NOMO-1 (cell line): ENCODE results near the gene RAB27A.
A peak's percentile ranks its signal among the peaks of the same experiment; 100 is the strongest.
"Not testable (repeated sequence)": the region's sequence is repeated elsewhere in the genome, so short reads cannot be mapped to it uniquely, and the experiment has no call there.

ENCODE experiments used
- DNase-seq, 2 experiments: peaks; one replicate each; lab custom pipeline; 2025; ENCODE audit not compliant: unreplicated experiment in 2 of 2; lab: John Stamatoyannopoulos, UW

The RAB27A gene

DNA sequence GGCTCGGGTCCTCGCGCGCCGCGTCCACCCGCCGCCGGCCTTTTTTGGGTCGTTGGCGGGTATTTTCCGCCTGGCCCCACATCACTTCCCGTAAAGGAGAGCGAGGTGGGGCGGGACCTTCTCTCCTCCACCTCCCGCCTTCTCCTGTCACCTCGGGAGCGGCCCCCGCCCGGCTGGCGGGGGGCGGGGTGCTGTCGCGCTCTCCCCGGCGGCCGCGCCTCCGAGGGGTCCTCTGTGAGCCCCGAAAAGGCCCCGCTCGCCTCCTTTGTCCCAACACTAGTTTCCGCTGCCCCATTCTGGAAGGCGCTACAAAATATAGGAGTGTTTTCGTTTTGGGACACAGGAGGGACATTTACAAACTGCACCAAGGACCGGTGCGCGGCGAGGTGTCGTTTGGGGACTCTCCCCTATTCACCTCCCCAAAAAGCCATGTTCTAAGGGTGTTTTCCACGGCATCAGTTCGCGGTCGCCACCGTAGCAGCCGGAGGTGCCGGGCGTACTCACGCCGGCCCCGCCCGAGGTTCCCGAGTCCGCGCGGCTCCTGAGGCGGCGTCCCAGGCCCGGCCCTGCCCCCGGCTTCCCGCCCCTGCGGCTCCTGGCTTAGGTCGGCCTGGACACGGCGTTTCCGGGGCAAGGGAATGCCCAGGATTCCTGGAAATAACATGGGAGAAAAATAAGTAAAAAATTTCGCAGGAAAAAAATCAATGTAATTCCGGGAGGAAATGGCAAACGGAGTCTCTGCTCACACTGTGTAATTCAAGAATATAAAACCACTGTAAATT lies at the start of gene RAB27A:
Gene RAB27A, minus strand, starts transcription at position 68 of the 782 bp plus-strand sequence. CDS start 54,879 bp downstream, outside the sequence.
- DNase-seq = peak; percentile 71 to 77

DNA sequence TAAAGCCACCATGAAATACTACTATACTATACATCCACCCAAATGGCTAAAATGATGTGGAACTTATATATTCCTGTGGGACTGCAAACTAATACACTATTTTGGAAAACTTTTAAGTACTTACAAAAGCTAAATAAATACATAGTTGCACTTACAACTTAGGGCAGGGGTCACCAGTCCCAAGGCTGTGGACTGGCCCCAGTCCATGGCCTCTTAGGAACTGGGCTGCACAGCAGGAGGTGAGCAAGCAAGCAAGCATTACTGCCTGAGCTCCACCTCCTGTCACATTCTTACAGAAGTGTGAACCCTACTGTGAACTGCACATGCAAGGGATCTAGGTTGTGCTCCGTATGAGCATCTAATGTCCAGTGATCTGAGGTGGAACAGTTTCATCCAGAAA lies 47.5 kb upstream of the RAB27A start:
- no peak for DNase-seq

DNA sequence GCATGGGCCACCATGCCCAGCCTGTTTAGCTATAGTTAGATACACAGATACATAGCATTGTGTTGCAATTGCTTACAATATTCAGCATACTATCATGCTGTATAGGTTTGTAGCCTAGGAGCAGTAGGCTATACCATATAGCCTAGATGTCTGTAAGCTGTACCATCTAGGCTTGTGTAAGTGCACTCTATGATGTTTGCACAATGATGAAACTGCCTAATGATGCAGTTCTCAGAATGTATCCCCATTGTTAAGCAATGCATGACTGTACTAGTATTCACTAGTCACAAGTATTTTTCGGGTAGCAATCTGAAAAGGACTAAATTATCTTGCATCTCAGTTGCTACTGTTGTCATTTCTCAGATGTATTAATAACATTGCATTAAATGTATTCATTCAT lies 45.4 kb upstream of the RAB27A start:
- no peak for DNase-seq

DNA sequence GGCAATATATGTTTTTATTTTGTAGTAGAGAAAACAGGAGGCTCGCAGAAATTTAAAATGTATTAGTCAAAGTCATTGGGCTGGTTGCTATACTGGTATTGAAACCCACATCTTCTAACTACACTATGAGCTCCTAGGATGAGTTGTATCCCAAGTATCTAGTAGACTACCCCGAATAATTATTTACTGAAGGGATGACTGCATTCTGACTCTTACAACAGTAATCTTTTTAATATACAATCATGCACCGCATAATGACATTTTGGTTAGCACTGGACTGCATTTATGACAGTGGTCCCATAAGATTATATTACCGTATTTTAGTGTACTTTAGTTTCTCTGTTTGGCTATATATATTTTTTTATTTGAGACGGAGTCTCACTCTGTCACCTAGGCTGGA lies 44.8 kb upstream of the RAB27A start:
- no peak for DNase-seq

DNA sequence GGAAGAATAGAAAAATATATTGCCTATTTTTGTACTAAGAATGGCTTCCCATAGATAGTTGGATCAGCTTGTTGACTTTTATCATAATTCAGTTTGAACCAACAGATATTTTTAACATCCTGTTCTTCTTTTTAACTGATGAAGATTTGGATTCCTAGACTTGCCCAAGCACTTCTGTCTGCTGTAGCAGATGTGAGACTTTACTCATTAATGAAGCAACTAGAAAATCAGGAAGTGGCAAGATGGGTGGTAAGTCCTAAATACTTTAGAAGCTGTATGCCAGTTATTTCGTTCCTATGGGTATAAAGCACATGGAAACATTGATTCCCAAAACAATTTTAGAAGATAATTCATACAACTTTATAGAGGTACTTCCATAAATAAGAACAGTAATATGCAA lies 37.8 kb upstream of the RAB27A start:
- peak; percentile 71 to 87 for DNase-seq

DNA sequence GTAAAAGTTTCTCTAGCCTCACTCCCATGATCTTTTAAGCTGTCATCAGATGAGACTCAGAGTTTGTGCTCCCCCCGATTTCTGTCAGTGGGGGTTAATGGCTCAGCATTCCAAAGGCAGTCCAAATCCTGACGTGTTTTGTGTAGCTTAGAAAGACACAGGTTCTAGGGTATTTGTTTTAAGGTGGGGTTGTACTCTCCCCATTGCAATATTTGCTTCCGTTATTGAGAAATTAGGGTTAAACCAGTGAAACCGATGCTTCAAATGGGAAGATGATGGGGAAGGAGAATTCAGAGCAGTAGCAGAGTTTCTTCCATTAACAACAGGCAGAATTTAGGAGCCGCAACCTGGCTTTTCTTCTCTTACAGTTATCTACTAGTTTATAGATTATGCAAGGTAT lies 32.9 kb upstream of the RAB27A start:
- peak; percentile 37 to 68 for DNase-seq

DNA sequence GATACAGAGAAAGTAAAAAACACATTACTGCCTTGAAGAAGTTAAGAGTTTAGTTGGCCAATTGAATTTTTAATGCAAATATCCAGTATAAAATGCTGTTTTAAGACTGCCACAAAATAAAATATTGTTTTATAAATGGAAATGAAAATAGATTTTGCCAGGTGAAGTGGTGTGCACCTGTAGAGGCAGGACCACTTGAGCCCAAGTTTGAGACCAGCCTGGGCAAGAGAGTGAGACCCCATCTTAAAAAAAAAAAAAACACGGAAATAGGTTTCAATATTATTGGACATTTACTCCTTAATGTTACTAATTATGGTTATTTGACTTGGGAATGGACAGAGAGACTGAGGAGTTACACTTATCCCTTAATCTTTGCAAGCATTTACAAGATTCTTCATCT lies 31.4 kb upstream of the RAB27A start:
- no peak for DNase-seq

DNA sequence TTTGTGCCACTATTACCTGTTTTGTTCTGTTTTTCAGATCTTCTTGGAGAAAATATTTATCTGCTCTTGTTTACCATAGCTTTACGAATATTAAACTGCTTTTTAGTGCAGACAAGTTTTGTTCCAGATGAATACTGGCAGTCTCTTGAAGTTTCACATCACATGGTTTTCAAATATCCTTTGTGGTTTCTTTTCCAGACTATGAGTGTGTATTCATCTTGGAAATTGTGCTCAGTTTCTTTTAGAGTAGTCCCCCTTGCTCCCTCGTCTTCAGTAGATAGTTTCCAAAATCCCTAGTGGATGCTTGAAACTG lies 30.6 kb upstream of the RAB27A start:
- DNase-seq = no peak

DNA sequence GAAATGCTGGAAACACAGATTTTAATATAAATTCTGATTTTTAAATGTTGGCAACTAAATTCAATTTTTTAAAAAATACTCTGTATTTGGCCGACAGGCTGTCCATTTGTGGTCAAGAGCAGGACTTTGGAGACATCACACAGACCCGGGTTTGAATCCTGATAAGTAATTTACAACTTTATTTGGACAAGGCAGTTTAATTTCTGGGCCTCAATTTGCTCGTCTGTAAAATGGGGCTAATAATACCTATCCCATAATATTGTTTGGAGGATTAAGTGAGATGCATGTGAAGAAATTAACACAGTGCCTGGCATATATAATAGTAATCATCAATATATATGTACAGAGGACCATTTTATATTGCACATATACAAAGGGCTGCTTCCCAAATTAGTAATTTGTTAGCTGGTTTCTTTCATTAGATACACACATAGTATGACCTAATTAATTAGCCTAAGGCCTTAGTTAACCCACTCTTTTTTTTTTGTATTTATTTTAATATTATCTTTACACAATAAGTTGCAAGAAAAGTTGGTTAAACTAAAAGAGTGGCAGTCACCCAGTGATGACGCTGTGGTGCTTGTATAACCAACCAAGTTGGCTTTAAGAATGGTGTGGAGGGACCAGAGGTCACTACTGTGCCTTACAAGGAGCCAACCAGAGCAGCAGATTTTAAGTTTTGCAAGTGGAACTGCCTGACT lies 30.1 kb upstream of the RAB27A start:
- DNase-seq = peak; percentile 42 to 76

DNA sequence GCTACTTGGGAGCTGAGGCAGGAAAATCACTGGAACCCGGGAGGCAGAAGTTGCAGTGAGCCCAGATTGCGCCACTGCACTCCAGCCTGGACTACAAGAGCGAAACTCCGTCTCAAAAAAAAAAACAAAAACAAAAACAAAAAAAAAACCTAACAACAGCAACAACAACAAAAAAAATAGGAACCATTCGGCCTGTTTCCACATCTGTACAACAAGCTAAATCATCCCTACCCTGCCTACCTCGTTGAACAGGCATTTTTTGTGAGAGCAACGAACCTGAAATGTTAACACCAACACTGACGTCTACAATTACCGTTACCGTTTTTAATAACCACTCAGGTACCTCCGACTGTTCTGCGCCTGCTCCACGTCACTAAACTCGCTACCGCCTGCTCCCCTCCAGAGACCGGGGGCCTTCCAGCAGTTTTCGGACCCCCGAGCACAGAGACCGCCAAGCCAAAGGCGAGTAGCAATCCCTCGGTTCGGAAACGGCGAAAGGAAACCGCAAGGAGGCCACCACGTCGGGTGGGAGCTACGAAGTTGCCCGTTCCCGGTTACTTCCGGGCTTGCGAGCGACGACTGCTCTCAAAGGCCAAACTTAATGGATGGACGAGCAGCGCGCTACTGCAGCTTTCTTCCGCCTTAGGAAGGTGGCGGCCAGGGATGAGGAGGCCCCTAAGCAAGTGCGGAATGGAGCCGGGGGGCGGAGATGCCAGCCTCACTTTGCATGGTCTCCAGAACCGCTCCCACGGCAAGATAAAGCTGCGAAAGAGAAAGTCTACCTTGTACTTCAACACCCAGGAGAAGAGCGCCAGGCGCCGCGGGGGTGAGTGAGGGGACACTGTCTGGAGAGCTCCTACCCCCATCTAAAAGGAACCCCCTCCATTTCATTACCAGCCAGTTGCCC lies 29.2 kb upstream of the RAB27A start, which contains the start of the genes PIGB and PIGBOS1:
Gene PIGB, plus strand, starts transcription at position 635 of the 907 bp plus-strand sequence. Its CDS starts 29 bp downstream, at position 664.
Gene PIGBOS1, minus strand, starts transcription at position 536 of the 907 bp plus-strand sequence. CDS start 1,331 bp downstream, outside the sequence.
- peak; percentile 87 to 89 for DNase-seq

DNA sequence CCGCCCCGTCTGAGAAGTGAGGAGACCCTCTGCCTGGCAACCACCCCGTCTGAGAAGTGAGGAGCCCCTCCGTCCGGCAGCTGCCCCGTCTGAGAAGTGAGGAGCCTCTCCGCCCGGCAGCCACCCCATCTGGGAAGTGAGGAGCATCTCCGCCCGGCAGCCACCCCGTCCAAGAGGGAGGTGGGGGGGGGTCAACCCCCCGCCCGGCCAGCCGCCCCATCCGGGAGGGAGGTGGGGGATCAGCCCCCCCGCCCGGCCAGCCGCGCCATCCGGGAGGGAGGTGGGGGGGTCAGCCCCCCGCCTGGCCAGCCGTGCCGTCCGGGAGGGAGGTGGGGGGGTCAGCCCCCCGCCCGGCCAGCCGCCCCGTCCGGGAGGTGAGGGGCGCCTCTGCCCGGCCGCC lies 13.2 kb upstream of the RAB27A start:
- not testable (repeated sequence) for DNase-seq

DNA sequence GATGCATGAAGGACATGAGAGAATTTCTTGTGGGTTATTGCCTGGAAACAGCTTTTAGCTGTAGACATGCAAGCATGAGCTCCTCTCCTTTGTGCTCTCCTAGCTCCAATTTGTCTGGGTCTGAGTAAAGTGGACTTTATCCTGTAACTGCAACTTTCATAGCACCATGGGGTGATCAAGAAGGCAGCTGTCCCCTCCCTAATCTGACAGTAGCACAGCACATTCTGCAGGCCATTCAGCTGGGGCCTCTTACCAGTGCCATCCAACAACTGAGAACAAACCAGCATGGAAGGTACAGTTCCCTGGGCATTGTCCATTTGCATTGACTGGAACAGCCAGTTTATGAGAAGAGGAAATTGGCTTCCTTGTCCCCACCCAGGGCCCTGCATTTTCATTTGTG lies 7.7 kb upstream of the RAB27A start:
- no peak for DNase-seq

DNA sequence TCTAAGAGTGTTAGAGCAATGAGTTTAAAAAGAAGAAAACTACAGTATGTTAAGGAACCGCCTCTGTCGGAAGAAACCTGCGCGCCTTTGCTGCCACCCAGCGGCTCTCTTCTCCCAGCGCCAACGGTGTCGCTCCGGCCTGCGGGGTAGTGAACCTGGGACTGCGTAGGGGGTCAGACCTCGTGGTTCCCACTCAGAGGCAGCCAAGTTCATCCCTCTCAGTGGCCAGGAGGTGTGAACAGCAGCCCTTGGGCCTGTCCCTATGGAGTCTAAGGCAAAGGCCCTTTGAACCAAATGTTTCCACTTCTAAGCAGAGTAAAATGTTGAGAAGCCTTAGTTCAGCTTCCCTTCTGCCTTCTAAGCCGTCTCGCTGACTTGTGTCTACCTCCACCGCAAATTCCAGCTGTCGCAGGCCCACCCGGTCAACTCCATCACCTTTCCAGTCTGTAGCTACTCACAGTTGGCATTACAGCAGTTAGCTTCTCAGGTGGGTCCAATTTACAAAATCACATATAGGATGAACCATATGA lies 980 bp upstream of the RAB27A start:
- peak; percentile 70 to 85 for DNase-seq

DNA sequence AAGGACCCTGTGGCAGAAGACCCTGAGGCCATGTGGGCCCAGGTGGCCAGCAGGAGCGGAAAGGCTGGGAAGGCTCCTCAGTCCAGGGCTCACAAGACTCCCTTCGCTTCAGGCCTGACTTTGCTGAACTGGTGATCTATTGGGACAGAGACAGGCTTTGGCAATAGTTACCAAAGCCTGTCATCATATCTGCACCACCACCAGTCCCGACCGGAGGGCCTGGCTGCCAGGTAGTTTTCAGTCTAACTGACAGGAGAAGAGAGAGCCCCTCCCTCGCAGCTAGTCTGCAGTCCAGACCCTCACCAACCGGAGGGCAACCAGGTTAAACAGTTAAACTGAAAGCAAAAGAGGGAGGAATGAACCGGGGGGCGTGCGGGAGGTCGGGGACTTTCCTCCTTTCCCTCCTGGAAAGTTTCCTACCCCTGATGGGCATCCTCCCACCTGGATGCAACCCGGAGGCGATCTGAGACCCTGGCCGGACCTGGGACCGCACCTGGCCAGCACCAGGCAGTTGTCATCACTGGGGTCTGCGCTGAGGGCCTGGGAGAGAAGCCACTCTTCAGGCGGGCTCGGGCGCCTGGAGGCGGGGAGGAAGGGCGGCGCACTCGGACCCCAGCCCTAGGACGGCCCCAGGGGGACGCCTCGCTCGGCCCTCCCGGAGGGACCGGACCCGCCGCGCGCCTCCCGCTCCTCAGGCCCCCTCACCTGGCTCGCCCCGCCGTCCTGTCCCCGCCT lies 435 bp downstream of the RAB27A start:
- DNase-seq = peak; percentile 12 to 52

DNA sequence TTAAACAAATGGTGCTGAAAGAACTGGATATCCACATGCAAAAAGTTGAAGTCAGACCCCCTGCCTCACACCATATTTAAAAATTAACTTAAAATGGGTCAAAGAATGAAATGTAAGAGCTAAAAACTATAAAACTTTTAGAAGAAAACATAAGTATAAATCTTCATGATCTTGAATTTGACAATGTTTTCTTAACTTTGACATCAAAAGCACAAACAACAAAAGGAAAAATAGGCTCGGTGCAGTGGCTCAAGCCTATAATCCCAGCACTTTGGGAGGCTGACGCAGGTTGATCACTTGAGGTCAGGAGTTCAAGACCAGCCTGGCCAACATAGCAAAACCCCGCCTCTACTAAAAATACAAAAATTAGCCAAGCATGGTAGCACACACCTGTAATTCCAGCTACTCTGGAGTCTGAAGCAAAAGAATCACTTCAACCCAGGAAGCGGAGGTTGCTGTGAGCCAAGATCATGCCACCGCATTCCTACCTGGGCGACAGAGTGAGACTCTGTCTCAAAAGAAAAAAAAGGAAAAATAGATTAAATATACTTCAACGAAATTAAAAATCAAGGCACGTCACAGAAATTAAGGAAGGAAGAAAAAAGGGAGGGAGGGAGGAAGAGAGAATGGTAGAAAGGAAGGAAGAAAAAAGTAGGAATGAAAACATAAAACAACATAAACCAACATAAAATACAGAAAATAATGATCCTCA lies 1.5 kb downstream of the RAB27A start:
- no peak for DNase-seq

DNA sequence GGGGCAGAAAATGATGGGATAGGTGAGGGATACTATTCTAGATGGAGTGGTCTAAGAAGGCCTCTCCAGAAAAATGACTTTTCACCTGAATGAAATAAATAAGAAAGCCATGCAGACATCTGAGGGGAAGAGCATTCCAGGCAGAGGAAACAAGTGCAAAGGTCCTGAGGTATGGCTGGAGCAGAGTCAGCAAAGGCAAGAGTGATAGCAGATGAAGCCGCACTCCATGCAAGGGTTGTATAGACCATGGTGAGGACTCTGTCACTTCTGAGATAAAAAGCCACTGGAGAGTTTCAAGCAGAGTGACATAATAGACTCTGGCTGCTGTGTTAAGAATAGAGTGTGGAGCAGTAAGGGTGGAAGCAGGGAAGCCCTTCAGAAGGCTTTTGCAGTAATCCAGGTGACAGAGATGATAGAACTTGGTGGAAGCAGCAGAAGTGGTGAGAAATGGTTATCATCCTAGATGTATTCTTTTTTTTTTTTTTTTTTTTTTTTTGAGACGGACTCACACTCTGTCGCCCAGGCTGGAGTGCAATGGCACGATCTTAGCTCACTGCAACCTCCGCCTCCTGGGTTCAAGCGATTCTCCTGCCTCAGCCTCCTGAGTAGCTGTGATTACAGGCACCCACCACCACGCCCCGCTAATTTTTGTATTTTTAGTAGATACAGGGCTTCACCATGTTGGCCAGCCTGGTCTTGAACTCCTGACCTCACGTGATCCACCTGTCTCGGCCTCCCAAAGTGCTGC lies 3.0 kb downstream of the RAB27A start:
- DNase-seq = not testable (repeated sequence)

DNA sequence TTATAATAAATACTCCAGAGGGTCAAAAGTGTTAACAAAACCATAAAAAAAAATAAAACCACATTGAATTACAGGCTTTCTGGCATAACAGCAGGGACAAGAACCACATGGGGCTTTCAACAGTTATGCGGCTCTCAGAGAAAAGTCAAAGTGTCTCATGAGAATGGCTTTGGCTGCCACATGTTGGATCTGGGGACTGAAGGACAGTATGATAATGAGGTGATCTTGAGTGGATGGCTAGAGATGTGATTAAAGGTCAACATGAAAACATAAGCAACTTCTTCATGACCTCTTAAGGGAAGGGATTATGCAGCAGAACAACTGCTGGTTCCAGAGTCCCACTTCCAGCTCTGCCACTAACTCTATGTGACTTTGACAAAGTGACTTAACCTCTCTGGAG lies 5.2 kb downstream of the RAB27A start:
- no peak for DNase-seq

DNA sequence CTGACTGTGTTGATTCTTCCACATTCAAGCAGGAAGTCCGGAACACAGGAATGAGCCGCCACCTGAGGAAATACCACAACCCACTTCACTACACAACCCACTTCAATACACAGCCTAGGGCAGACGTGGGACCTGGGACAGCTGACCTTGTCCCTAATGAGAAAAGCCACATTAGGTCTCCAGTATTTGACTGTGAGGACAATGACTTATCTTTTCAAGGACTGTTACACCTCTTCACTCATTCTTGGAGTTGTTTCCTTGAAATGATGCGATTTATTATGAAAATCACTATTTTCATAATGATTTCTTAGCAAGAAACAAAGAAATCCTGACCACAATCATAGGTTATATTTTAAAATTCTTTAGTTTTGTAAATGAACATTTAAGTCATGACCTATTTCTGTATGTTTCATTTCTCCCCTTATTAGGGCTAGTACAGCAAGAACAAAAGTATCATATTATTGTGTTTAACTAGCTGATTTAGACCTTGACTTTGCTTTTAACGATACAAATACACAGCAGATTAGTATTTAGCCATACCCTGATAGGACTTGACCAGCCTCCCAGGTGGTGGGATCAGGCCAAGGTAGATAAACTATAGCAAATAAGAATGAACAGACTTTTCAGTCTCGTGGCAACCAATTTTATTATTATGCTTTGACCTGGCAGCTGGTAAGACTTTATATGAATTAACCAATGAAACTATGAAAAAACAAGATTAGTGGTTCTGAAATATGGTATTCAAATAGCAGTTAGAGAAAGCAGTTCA lies 6.0 kb downstream of the RAB27A start:
- DNase-seq = no peak
